MCF 10A (cell line): ENCODE data around the gene HSFX2. TPM values are rescaled to one million over a fixed set of nuclear protein-coding genes. Genes with fewer than 3 reads are reported as not detected.

ENCODE experiments used
- BruUV-seq: library from RNA; stranded (reverse); fragments of 400-500 nt; replicated peaks from 2 replicates; lab custom pipeline; 2021; lab: Mats Ljungman, UMichigan
- CTCF ChIA-PET: fragments of 300-600 bp; sonication (Branson Sonifier 250); formaldehyde crosslinking; extraction: SDS; loops from one replicate; lab custom pipeline; 2021; ENCODE audit warnings: antibody characterized with exemption, inconsistent platforms; lab: Yijun Ruan, JAX
- POLR2A ChIA-PET: fragments of 300-600, 350-650 bp; sonication (Branson Sonifier 250); formaldehyde crosslinking; extraction: SDS; loops from one replicate; lab custom pipeline; 2020; ENCODE audit warnings: antibody characterized with exemption, inconsistent platforms; lab: Yijun Ruan, JAX
- DNase-seq: peaks from one replicate; pipeline ENCODE4 v3.0.0-alpha.2; 2018; ENCODE audit not compliant: unreplicated experiment
- H3K27ac Mint-ChIP-seq: one replicate; pipeline ENCODE4 v1.8.0; 2022; ENCODE audit warnings: mild to moderate bottlenecking, low read depth, mixed read lengths; ENCODE audit not compliant: unreplicated experiment
- H3K27me3 Mint-ChIP-seq: one replicate; pipeline ENCODE4 v1.8.0; 2022; ENCODE audit warnings: mixed read lengths; ENCODE audit not compliant: insufficient read depth, unreplicated experiment
- H3K36me3 Mint-ChIP-seq: one replicate; pipeline ENCODE4 v1.8.0; 2022; ENCODE audit warnings: mild to moderate bottlenecking, moderate library complexity, mixed read lengths; ENCODE audit not compliant: insufficient read depth, unreplicated experiment
- H3K4me1 Mint-ChIP-seq: one replicate; pipeline ENCODE4 v1.8.0; 2022; ENCODE audit warnings: mixed read lengths; ENCODE audit not compliant: insufficient read depth, unreplicated experiment
- H3K4me3 Mint-ChIP-seq: one replicate; pipeline ENCODE4 v1.8.0; 2022; ENCODE audit warnings: mild to moderate bottlenecking, moderate library complexity, mixed read lengths; ENCODE audit not compliant: unreplicated experiment
- H3K9me3 Mint-ChIP-seq: one replicate; pipeline ENCODE4 v1.8.0; 2022; ENCODE audit warnings: mixed read lengths; ENCODE audit not compliant: unreplicated experiment
- intact Hi-C: fragments of 100-400 bp; cut with micrococcal nuclease; formaldehyde crosslinking; loops from 2 replicates; pipeline ENCODE4 v1.14.1; 2022
- total RNA-seq: library from RNA; stranded (reverse); gene quantifications from 2 replicates; pipeline ENCODE4 v1.2.3, GENCODE V29; 2022
- TF ChIP-seq, protein P1 (sequence below): fragments of 200-600 bp; IDR thresholded peaks from one replicate; pipeline ENCODE4 v1.8.0; 2022; ENCODE audit warnings: antibody characterized with exemption, mild to moderate bottlenecking; ENCODE audit not compliant: unreplicated experiment

HSFX2 gene
- total RNA-seq, 1 experiment from 2014 or later = 0.82 TPM

DNA sequence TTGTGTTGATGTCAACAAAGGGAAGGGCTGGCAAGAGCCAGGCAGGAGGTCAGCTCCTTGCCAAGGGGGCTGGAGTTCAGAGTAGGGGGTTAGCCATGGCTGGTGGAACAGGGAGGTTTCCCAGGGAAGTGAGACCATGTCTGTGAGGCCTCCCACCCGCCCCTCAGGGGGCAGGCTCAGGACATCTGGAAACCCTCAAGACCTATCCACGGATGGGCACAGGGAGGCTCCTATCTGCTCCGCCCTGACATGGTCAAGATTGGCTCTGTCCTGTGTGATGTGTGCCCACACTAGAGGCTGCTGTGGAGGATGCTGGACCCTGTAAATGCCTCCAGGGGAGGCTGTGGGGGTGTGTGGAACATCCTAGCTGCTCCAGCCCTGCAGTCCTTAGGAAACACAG is 44.5 kb upstream of the HSFX2 start:
- ChIA-PET CTCF (interaction anchor here (0.6 kb wide), 1 partner anchor 45 kb away, joined by 3 read pairs; no protein-coding TSS in a partner anchor), POLR2A (no interaction called here)
- DNase-seq = no peak
- H3K9me3 Mint-ChIP-seq = no peaks in the 10 kb centered on the region
- H3K4me1 Mint-ChIP-seq = no peaks in the 10 kb centered on the region
- BruUV-seq = no TSS peak
- no peak overlapping the region for H3K27ac Mint-ChIP-seq
- H3K36me3 Mint-ChIP-seq = no peaks in the 10 kb centered on the region
- no peak overlapping the region for H3K4me3 Mint-ChIP-seq
- intact Hi-C loops = no loop called here
- H3K27me3 Mint-ChIP-seq = no peaks in the 10 kb centered on the region
- TF ChIP-seq, protein P1, sequence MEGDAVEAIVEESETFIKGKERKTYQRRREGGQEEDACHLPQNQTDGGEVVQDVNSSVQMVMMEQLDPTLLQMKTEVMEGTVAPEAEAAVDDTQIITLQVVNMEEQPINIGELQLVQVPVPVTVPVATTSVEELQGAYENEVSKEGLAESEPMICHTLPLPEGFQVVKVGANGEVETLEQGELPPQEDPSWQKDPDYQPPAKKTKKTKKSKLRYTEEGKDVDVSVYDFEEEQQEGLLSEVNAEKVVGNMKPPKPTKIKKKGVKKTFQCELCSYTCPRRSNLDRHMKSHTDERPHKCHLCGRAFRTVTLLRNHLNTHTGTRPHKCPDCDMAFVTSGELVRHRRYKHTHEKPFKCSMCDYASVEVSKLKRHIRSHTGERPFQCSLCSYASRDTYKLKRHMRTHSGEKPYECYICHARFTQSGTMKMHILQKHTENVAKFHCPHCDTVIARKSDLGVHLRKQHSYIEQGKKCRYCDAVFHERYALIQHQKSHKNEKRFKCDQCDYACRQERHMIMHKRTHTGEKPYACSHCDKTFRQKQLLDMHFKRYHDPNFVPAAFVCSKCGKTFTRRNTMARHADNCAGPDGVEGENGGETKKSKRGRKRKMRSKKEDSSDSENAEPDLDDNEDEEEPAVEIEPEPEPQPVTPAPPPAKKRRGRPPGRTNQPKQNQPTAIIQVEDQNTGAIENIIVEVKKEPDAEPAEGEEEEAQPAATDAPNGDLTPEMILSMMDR = no peak

DNA sequence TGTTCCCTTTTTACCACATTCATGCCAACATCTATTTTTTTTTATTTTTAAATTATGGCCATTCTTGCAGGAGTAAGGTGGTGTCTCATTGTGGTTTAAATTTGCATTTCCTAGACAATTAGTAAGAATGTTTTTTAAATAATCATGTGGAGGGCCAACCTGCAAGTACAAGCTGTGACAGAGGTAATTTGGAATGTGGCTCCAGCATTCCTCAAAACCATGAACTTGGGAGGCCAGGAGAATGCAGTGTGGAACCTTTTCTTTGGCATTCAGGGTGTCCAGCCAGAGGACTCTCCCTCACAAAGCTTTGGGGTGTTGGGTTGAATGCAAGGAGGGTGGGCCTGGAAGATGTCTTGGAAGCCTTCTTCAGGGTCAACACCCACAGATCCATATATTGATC is 43.7 kb upstream of the HSFX2 start:
- TF ChIP-seq, protein P1 = no peak
- no peaks in the 10 kb centered on the region for H3K9me3 Mint-ChIP-seq
- no peak for DNase-seq
- H3K4me3 Mint-ChIP-seq = no peak overlapping the region
- H3K36me3 Mint-ChIP-seq = no peaks in the 10 kb centered on the region
- ChIA-PET CTCF (interaction anchor here (0.6 kb wide), 1 partner anchor 9 kb away, joined by 3 read pairs; no protein-coding TSS in a partner anchor), POLR2A (no interaction called here)
- no peak overlapping the region for H3K27ac Mint-ChIP-seq
- H3K4me1 Mint-ChIP-seq = no peaks in the 10 kb centered on the region
- no peaks in the 10 kb centered on the region for H3K27me3 Mint-ChIP-seq
- intact Hi-C loops = no loop called here
- no TSS peak for BruUV-seq

DNA sequence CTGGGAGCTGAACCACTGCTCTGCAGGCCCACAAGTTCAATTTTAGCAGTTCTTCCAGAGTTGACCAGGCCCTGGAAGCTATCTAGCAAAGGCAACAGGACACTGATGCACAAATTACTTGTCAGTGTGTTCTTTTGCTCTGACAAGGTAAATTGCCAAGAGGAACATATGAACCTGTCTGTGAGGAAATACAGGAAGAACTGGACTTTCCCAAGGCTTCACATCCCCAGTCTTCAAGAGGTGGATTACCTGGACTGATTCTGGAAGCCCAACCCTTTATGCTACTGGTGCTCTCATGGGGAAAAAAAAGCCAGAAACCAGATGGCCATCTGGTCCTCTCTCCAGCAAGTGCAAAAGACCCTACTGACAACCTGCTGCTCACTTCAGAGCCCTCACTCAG is 38.4 kb upstream of the HSFX2 start:
- peaks cover 9% of the 10 kb centered on the region for H3K4me1 Mint-ChIP-seq
- no peak overlapping the region for H3K4me3 Mint-ChIP-seq
- intact Hi-C loops = no loop called here
- no peaks in the 10 kb centered on the region for H3K27me3 Mint-ChIP-seq
- no peak for DNase-seq
- H3K9me3 Mint-ChIP-seq = no peaks in the 10 kb centered on the region
- ChIA-PET POLR2A (no interaction called here), CTCF (interaction anchor here (0.6 kb wide), 1 partner anchor 1281 kb away, joined by 3 read pairs; no protein-coding TSS in a partner anchor)
- H3K27ac Mint-ChIP-seq = no peak overlapping the region
- TF ChIP-seq, protein P1 = no peak
- no TSS peak for BruUV-seq
- no peaks in the 10 kb centered on the region for H3K36me3 Mint-ChIP-seq

DNA sequence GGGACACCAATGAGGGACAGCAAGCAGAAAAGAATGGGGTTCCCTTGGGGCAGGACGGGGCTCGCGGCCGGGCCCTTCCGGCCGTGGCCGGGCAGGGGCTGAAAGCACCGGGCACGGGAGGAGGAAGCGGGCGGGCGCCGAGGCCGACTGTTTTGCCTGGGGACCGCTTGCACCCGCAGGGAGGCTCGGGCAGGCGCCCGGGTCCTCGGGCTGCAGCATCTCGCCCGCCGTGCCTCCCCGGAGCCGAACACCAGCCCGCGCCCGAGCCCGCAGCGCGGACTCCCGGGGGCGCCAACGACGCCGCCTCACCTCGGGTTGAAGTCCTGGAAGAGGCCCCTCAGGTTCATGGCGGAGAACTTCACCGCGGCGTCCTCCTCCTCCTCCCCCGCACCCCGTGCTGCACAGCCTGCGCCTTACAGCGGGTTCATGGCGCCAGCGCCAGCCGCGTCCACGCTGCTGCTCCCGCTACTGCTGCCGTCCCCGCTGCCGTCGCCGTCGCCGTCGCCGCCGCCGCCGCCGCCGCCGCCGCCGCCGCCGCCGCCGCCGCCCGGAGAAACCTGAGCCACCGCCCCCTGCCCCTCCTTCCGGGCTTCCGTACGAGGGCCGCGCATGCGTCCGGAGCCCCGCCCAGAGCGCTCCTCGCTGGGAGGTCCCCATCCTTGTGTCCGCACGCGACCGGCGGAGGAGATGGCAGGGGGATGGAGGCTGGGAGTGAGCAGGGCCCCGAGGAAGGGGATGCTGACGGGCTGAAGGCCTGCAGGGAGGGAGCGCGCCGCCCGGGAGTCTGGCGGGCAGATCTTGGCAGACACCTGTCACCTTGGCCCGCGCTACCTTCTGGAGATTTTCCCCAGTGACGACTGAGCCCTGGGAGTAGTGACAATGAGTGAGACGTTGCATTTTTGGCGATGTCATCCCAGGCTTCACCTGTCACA is 36.4 kb upstream of the HSFX2 start, which contains the start of gene TMEM185A:
TMEM185A (minus strand) TSS at position 559 of the 932 bp plus-strand sequence; CDS start at position 347, 212 bp downstream.
- no peaks in the 10 kb centered on the region for H3K36me3 Mint-ChIP-seq
- H3K4me1 Mint-ChIP-seq = peaks cover 9% of the 10 kb centered on the region
- H3K9me3 Mint-ChIP-seq = peaks cover 7% of the 10 kb centered on the region
- H3K27me3 Mint-ChIP-seq = no peaks in the 10 kb centered on the region
- intact Hi-C loops = no loop called here
- ChIA-PET CTCF (no interaction called here), POLR2A (no interaction called here)
- DNase-seq = peak; percentile 39
- no TSS peak for BruUV-seq
- peak within 1 kb of the TSS; percentile 91 for H3K4me3 Mint-ChIP-seq
- TF ChIP-seq, protein P1 = no peak
- no peak within 1 kb of the TSS for H3K27ac Mint-ChIP-seq
